D721Med (cell line): ENCODE results near the gene NT5M.
"Not testable (repeated sequence)": the region's sequence is repeated elsewhere in the genome, so short reads cannot be mapped to it uniquely, and the experiment has no call there.

Experiments
- DNase-seq: peaks from one replicate; pipeline ENCODE4 v3.0.0; 2011; ENCODE audit warnings: low spot score; ENCODE audit not compliant: insufficient read length
- FAIRE-seq: peaks from 2 replicates; lab custom pipeline; 2011; peaks lifted over from hg19 to GRCh38; lab: Jason Lieb, UNC
- TF ChIP-seq, protein P1 (sequence below): IDR thresholded peaks from 2 replicates; pipeline ENCODE4 v1.5.1; 2012; ENCODE audit warnings: mild to moderate bottlenecking, control low read depth; ENCODE audit not compliant: insufficient read depth; ENCODE audit errors: missing control alignments

NT5M gene

DNA sequence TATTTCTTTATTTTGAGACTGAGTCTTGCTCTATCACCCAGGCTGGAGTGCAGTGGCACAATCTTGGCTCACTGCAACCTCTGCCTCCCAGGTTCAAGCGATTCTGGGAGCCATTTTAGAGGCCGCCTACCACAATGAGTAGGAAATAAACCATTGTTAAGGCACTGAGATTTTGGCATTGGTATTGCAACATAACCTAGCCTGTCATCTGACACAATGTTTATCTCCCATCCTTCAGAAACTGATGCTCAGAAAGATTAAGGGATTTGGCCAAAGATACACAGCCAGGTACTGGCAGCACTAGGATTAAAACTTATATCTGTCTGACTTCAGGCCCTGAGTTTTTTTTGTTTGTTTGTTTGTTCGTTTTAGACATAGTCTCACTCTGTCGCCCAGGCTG, 14.1 kb upstream of the NT5M start:
- TF ChIP-seq, protein P1, sequence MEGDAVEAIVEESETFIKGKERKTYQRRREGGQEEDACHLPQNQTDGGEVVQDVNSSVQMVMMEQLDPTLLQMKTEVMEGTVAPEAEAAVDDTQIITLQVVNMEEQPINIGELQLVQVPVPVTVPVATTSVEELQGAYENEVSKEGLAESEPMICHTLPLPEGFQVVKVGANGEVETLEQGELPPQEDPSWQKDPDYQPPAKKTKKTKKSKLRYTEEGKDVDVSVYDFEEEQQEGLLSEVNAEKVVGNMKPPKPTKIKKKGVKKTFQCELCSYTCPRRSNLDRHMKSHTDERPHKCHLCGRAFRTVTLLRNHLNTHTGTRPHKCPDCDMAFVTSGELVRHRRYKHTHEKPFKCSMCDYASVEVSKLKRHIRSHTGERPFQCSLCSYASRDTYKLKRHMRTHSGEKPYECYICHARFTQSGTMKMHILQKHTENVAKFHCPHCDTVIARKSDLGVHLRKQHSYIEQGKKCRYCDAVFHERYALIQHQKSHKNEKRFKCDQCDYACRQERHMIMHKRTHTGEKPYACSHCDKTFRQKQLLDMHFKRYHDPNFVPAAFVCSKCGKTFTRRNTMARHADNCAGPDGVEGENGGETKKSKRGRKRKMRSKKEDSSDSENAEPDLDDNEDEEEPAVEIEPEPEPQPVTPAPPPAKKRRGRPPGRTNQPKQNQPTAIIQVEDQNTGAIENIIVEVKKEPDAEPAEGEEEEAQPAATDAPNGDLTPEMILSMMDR = no peak
- DNase-seq = no peak
- no peak for FAIRE-seq

DNA sequence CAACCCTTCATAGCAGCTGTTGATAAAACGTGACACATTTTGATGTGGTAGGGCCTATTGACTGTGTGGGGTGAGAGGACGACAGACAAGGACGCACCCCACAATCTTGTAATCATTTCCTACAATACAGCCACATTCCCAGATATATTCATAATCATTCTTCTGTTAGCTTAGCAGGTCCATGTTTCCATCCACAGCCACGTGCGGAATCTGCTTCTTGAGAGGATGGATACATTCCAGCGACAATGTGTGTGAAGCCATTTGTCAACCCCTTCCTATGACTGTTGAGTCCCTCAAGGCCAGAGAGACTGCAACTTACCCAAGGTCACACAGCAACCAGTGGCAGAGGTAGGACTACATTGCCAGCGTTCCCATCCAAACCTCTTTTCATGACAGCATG, 13.5 kb upstream of the NT5M start:
- DNase-seq (no peak), FAIRE-seq (no peak)
- TF ChIP-seq, protein P1 = no peak

DNA sequence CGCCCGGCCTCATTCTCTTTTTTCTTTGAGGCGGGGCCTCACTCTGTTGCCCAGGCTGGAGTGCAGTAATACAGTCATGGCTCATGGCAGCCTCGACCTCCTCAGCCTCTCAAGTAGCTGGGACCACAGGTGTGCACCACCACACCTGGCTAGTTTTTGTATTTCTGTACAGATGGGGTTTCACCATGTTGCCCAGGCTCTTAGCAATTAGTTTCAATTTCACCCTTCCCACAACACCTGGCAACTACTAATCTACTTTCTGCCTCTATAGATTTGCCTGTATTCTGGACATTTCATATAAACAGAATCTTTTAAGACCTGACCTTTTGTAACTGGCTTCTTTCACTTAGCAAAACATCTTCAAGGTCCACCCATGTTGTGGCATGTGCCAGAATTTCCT, 8.0 kb upstream of the NT5M start:
- DNase-seq (no peak), FAIRE-seq (no peak)
- TF ChIP-seq, protein P1 = no peak

DNA sequence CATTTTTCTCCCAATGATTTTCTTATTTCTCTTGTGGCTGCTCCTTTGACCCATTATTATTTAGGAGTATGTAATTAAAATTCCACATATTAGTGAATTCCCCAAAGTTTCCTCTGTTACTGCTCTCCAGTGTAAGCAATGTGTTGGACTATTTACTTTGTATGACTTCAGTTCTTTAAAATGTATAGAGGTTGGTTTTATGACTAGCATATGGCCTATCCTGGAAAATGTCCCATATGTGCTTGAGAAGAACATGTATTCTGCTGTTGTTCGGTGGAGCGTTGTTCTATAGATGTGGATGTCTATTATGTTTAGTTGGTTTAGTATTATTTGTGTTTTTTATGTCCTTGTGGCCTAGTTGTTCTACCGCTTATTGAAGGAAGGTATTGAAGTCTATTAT, 6.0 kb upstream of the NT5M start:
- TF ChIP-seq, protein P1 = no peak
- no peak for FAIRE-seq

DNA sequence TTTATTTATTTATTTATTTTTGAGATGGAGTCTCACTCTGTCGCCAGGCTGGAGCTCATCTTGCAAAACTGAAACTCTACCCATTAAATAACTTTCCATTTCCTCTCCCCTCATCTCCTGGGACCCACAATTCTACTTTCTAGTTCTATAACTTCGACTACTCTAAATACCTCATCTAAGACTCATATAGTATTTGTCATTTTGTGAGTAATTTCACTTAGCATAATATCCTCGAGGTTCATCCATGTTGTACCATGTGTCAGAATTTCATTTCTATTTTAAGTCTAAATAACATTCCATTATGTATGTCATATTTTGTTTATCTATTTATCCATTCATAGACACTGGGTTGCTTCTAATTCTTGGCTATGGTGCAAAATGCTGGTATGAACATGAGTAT, 5.1 kb upstream of the NT5M start:
- FAIRE-seq = no peak
- no peak for DNase-seq
- TF ChIP-seq, protein P1 = no peak

More for the DNA sequence above, 6.0 kb upstream of the NT5M start:
- DNase-seq = no peak

DNA sequence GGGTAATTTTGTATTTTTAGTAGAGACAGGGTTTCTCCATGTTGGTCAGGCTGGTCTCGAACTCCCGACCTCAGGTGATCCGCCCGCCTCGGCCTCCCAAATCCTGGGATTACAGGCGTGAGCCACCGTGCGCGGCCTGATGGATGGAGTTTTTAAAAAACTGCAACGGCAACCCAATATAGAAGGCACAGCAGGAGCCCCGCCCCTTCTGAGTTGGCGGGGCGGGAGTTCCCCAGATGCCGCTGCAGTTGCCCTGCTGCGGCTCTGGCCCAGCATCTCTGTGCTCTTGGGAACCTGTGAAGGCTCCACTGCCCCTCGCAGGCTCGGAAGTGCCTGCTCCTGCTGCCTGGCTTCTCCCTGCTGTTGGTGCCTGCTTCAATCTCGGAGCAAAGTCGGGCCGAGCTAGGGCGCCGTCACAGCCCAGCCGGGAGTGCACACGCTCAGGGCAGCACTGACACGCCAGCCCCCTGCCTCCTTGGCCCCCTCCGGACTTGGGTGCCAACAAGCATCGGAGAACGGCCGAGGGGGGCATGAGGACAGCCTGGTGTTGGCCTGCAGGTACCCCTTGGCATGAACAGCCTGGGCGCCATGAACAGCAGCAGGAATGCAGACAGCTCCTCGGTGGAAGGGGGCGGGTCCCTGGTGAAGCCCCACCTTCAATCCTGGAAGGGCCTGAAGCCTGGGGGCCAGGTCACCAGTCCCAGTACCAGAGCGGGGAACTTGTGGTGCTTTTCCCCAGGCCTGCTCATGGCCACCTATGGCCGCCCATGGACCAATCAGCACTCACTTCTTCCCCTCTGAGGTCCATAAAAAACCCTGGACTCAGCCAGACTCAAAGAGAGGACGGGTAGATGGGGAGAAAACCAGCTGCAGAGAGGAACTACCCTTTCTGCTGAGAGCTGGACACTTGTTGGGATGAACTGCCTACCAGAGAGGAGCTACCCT, 2.3 kb upstream of the NT5M start:
- TF ChIP-seq, protein P1 = no peak
- FAIRE-seq = no peak
- DNase-seq = no peak

DNA sequence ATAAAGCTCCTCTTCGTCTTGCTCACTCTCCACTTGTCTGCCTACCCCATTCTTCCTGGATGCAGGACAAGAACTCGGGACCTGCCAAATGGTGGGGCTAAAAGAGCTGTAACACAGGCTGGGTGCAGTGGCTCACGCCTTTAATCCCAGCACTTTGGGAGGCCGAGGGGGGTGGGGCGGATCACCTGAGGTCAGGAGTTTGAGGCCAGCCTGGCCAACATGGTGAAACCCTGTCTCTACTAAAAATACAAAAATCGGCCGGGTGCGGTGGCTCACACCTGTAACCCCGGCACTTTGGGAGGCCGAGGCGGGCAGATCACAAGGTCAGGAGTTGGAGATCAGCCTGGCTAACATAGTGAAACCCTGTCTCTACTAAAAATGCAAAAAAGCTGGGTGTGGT, 1.5 kb upstream of the NT5M start:
- FAIRE-seq, DNase-seq: not testable (repeated sequence)
